Panc1 (cell line): Measurements from ENCODE around the gene RAB4B. TPM values are rescaled to one million over a fixed set of nuclear protein-coding genes. Genes with fewer than 3 reads are reported as not detected.

Experiments used
- ATAC-seq: fragments of 200-7000 bp; cut with Tn5 transposase; 2 replicates; pipeline ENCODE4 v1.9.1; 2020; ENCODE audit warnings: mild to moderate bottlenecking, moderate library complexity
- BruUV-seq: library from RNA; stranded (reverse); fragments of 400-500 nt; replicated peaks from 2 replicates; lab custom pipeline; 2021; lab: Mats Ljungman, UMichigan
- CTCF ChIA-PET: fragments of 300-600 bp; sonication (Branson Sonifier 250); formaldehyde crosslinking; loops from one replicate; lab custom pipeline; 2022; ENCODE audit warnings: antibody characterized with exemption; lab: Charles Lee
- POLR2A ChIA-PET: fragments of 300-600 bp; sonication (Branson Sonifier 250); formaldehyde crosslinking; loops from one replicate; lab custom pipeline; 2022; ENCODE audit warnings: antibody characterized with exemption; lab: Charles Lee
- DNase-seq: peaks from one replicate; pipeline ENCODE4 v3.0.0-alpha.2; 2010; ENCODE audit warnings: low read depth, low spot score
- H3K27ac ChIP-seq: 2 replicates; pipeline ENCODE4 v1.5.1; 2011; ENCODE audit warnings: mild to moderate bottlenecking, low read length, inconsistent platforms
- H3K27me3 ChIP-seq: fragments of 200-500 bp; sonication (Bioruptor generic); 2 replicates; pipeline ENCODE4 v1.6.0; 2014; ENCODE audit warnings: low read length, inconsistent platforms; ENCODE audit not compliant: control insufficient read depth, insufficient read depth
- H3K36me3 ChIP-seq: fragments of 200-500 bp; sonication (Bioruptor generic); 2 replicates; pipeline ENCODE4 v1.5.1; 2014; ENCODE audit warnings: inconsistent platforms, mild to moderate bottlenecking, low read length, moderate library complexity; ENCODE audit not compliant: control insufficient read depth, insufficient read depth
- H3K4me1 ChIP-seq: 2 replicates; pipeline ENCODE4 v1.5.1; 2011; ENCODE audit warnings: inconsistent platforms, mild to moderate bottlenecking, low read length, moderate library complexity; ENCODE audit not compliant: control insufficient read depth, insufficient read depth
- H3K4me3 ChIP-seq, 2 experiments: 2 replicates each; pipeline ENCODE4 v1.5.1; 2011 to 2012; ENCODE audit warnings: low read depth in 2 of 2, low read length in 2 of 2, mild to moderate bottlenecking in 2 of 2, inconsistent platforms in 1 of 2, moderate library complexity in 1 of 2
- H3K9me3 ChIP-seq: fragments of 200-500 bp; sonication (Bioruptor generic); 2 replicates; pipeline ENCODE4 v1.5.1; 2014; ENCODE audit warnings: low read depth, mild to moderate bottlenecking, inconsistent platforms, low read length, moderate library complexity; ENCODE audit not compliant: control insufficient read depth, insufficient read depth
- POLR2AphosphoS5 ChIP-seq: IDR thresholded peaks from 2 replicates; pipeline ENCODE4 v1.6.1; 2012; ENCODE audit warnings: mild to moderate bottlenecking, low read depth, low read length, moderate library complexity
- SIN3A ChIP-seq: IDR thresholded peaks from 2 replicates; pipeline ENCODE4 v1.6.1; 2012; ENCODE audit warnings: low read depth, mild to moderate bottlenecking, low read length, moderate library complexity, borderline replicate concordance; ENCODE audit not compliant: insufficient read depth
- TCF7L2 ChIP-seq: IDR thresholded peaks from 2 replicates; pipeline ENCODE4 v1.6.1; 2011; ENCODE audit warnings: mild to moderate bottlenecking, low read depth, low read length, inconsistent platforms
- in situ Hi-C: cut with HindIII; loops from 2 replicates; pipeline ENCODE4 v1.10.0; 2016; ENCODE audit warnings: low sequenced_read_pairs, low pct_unique_long_range_greater_than_20kb
- intact Hi-C: fragments of 100-400 bp; cut with micrococcal nuclease; formaldehyde crosslinking; loops from one replicate; pipeline ENCODE4 v1.10.0; 2022; ENCODE audit not compliant: unreplicated experiment
- total RNA-seq: library from RNA; stranded (reverse); gene quantifications from one replicate; pipeline ENCODE4 v1.2.1, GENCODE V29; 2021; ENCODE audit not compliant: unreplicated experiment
- TF ChIP-seq, protein P1 (sequence below), 2 experiments: IDR thresholded peaks; 2 replicates each; pipeline ENCODE4 v1.6.1; 2011 to 2012; ENCODE audit warnings: low read depth in 2 of 2, control low read depth in 1 of 2, low read length in 1 of 2, mild to moderate bottlenecking in 1 of 2, moderate library complexity in 1 of 2; ENCODE audit not compliant: insufficient read depth in 1 of 2
- TF ChIP-seq, protein P2 (sequence below): fragments of 450-650 bp; IDR thresholded peaks from 2 replicates; pipeline ENCODE4 v1.5.1; 2017; ENCODE audit warnings: mild to moderate bottlenecking

The RAB4B gene
- total RNA-seq, 1 experiment from 2014 or later: 24.8 TPM

DNA sequence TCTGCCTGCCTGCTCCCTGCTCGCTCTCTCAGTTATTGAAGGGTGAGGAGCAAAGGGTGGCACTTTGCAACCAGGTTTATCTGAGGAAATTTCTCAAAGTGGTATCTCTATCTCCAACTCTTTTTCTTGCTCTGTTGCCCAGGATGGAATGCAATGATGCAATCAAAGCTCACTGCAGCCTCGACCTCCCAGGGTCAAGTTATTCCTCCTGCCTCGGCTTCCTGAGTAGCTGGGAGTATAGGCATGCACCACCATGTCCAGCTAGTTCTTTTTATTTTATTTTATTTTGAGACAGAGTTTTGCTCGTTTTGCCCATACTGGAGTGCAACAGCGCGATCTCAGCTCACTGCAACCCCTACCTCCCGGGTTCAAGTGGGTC, 32.7 kb upstream of the RAB4B start:
- no peak for DNase-seq
- BruUV-seq: no TSS peak
- H3K27me3 ChIP-seq: no peaks in the 10 kb centered on the region
- no peak overlapping the region for H3K27ac ChIP-seq
- H3K4me1 ChIP-seq: peaks cover 10% of the 10 kb centered on the region
- TF ChIP-seq, protein P1, sequence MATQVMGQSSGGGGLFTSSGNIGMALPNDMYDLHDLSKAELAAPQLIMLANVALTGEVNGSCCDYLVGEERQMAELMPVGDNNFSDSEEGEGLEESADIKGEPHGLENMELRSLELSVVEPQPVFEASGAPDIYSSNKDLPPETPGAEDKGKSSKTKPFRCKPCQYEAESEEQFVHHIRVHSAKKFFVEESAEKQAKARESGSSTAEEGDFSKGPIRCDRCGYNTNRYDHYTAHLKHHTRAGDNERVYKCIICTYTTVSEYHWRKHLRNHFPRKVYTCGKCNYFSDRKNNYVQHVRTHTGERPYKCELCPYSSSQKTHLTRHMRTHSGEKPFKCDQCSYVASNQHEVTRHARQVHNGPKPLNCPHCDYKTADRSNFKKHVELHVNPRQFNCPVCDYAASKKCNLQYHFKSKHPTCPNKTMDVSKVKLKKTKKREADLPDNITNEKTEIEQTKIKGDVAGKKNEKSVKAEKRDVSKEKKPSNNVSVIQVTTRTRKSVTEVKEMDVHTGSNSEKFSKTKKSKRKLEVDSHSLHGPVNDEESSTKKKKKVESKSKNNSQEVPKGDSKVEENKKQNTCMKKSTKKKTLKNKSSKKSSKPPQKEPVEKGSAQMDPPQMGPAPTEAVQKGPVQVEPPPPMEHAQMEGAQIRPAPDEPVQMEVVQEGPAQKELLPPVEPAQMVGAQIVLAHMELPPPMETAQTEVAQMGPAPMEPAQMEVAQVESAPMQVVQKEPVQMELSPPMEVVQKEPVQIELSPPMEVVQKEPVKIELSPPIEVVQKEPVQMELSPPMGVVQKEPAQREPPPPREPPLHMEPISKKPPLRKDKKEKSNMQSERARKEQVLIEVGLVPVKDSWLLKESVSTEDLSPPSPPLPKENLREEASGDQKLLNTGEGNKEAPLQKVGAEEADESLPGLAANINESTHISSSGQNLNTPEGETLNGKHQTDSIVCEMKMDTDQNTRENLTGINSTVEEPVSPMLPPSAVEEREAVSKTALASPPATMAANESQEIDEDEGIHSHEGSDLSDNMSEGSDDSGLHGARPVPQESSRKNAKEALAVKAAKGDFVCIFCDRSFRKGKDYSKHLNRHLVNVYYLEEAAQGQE (IDR thresholded peaks at IDR 0.05; ENCODE audit: insufficient read depth in 1 of 2, low read depth in 2 of 2, low read length in 1 of 2): no peak
- TF ChIP-seq POLR2AphosphoS5: no peak
- no peak for TF ChIP-seq TCF7L2
- TF ChIP-seq, protein P2, sequence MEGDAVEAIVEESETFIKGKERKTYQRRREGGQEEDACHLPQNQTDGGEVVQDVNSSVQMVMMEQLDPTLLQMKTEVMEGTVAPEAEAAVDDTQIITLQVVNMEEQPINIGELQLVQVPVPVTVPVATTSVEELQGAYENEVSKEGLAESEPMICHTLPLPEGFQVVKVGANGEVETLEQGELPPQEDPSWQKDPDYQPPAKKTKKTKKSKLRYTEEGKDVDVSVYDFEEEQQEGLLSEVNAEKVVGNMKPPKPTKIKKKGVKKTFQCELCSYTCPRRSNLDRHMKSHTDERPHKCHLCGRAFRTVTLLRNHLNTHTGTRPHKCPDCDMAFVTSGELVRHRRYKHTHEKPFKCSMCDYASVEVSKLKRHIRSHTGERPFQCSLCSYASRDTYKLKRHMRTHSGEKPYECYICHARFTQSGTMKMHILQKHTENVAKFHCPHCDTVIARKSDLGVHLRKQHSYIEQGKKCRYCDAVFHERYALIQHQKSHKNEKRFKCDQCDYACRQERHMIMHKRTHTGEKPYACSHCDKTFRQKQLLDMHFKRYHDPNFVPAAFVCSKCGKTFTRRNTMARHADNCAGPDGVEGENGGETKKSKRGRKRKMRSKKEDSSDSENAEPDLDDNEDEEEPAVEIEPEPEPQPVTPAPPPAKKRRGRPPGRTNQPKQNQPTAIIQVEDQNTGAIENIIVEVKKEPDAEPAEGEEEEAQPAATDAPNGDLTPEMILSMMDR: no peak
- TF ChIP-seq SIN3A: no peak
- CTCF ChIA-PET: interaction anchor here (0.6 kb wide), 1 partner anchor 10 kb away, joined by 3 read pairs; no protein-coding TSS in a partner anchor
- H3K4me3 ChIP-seq: no peak overlapping the region
- POLR2A ChIA-PET: no interaction called here
- intact Hi-C loops (no loop called here), in situ Hi-C loops (no loop called here)
- no peaks in the 10 kb centered on the region for H3K9me3 ChIP-seq
- no peaks in the 10 kb centered on the region; the same call in none of the 2 replicates for H3K36me3 ChIP-seq
- no peak for ATAC-seq

DNA sequence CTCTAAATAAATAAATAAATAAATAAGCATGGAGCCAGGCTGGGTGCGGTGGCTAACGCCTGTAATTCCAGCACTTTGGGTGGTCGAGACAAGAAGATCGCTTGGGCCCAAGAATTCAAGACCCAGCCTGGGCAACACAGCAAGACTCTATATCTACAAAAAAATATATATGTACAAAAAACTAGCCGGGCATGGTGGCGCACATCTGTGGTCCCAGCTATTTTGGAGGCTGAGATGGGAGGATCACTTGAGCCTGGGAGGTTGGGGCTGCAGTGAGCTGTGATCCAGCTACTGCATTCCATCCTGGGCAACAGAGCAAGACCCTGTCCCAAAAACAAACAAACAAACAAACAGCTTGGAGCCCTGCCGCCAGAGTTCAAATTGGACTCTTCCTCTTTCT, 30.5 kb upstream of the RAB4B start:
- in situ Hi-C loops (no loop called here), intact Hi-C loops (no loop called here)
- no peak for ATAC-seq
- no peak overlapping the region for H3K4me3 ChIP-seq
- no TSS peak for BruUV-seq
- no peak overlapping the region for H3K27ac ChIP-seq
- ChIA-PET POLR2A (no interaction called here), CTCF (no interaction called here)
- peaks cover 10% of the 10 kb centered on the region for H3K4me1 ChIP-seq
- DNase-seq: no peak
- no peaks in the 10 kb centered on the region for H3K27me3 ChIP-seq
- TF ChIP-seq TCF7L2 (no peak), POLR2AphosphoS5 (no peak), SIN3A (no peak)
- TF ChIP-seq, protein P2: no peak
- TF ChIP-seq, protein P1 (IDR thresholded peaks at IDR 0.05; ENCODE audit: insufficient read depth in 1 of 2, low read depth in 2 of 2, low read length in 1 of 2): no peak
- H3K9me3 ChIP-seq: no peaks in the 10 kb centered on the region
- H3K36me3 ChIP-seq: peaks cover 9% of the 10 kb centered on the region
